K562 (cell line): Measurements from ENCODE around the gene NDUFB10. TPM values are rescaled to one million over a fixed set of nuclear protein-coding genes. Genes with fewer than 3 reads are reported as not detected.

ENCODE experiments used
- HDAC1 ChIP-seq, 2 experiments: fragments of 450-650 bp; IDR thresholded peaks; 2 replicates each; pipeline ENCODE4 v1.6.1; 2016 to 2017; ENCODE audit warnings: inconsistent platforms in 1 of 2, mild to moderate bottlenecking in 1 of 2, moderate library complexity in 1 of 2
- HEY1 ChIP-seq: fragments of 250-450 bp; sonication (Bioruptor Pico); IDR thresholded peaks from 2 replicates; pipeline ENCODE4 v1.5.0; 2020; ENCODE audit warnings: mild to moderate bottlenecking, moderate library complexity, borderline replicate concordance
- HMGN3 ChIP-seq: IDR thresholded peaks from 2 replicates; pipeline ENCODE4 v1.6.1; 2011; ENCODE audit warnings: borderline replicate concordance, low read depth, mild to moderate bottlenecking, mixed read lengths, low read length; ENCODE audit not compliant: insufficient read length; ENCODE audit errors: extremely low read depth
- HNRNPK ChIP-seq: fragments of 200-400 bp; formaldehyde crosslinking; IDR thresholded peaks from one replicate; pipeline ENCODE4 v1.6.1; 2018; ENCODE audit warnings: mild to moderate bottlenecking, low read depth, low read length; ENCODE audit not compliant: poor library complexity, severe bottlenecking
- NR1H2 ChIP-seq: sonication (generic); formaldehyde crosslinking; IDR thresholded peaks from 2 replicates; pipeline ENCODE4 v1.4.0; 2020; ENCODE audit warnings: mild to moderate bottlenecking, missing genetic modification reagents
- SRF ChIP-seq, 2 experiments: fragments of 250-450, 450-650 bp in 1 of 2; sonication (Bioruptor Pico) in 1 of 2; sonication (generic) in 1 of 2; formaldehyde crosslinking; IDR thresholded peaks; 2 replicates each; pipeline versions ENCODE4 v1.5.0 to v1.5.1; 2020 to 2022; ENCODE audit warnings: mild to moderate bottlenecking in 1 of 2, missing genetic modification reagents in 1 of 2
- TAF15 ChIP-seq: fragments of 200-400 bp; formaldehyde crosslinking; IDR thresholded peaks from 2 replicates; pipeline ENCODE4 v1.6.1; 2017; ENCODE audit warnings: mild to moderate bottlenecking, low read depth, low read length, moderate library complexity
- ZNF764 ChIP-seq: fragments of 250-450 bp; sonication (Bioruptor Pico); IDR thresholded peaks from 2 replicates; pipeline ENCODE4 v1.4.0; 2020; ENCODE audit warnings: low read depth, mild to moderate bottlenecking, moderate library complexity
- polyA plus RNA-seq, 8 experiments: library from polyadenylated mRNA; depleted of rRNA in 4 of 8; stranded (reverse) in 5 of 8; unstranded in 3 of 8; fragments of >200 nt; fragmentation: Nextera tagmentation in 2 of 8; fragmentation: Illumina TruSeq in 1 of 8; extraction: Ambion mirVana in 2 of 8; extraction: Trizol in 1 of 8; gene quantifications; 2 replicates each; pipeline versions ENCODE4 v1.2.1 to v1.2.3, GENCODE V29; 2011 to 2014; ENCODE audit warnings: inconsistent platforms in 1 of 8, missing spikeins in 1 of 8
- total RNA-seq, 7 experiments: library from RNA; depleted of rRNA in 6 of 7; stranded (reverse); fragments of >200 nt in 6 of 7; fragmentation: Illumina TruSeq in 2 of 7; extraction: Trizol in 2 of 7; gene quantifications; 2 replicates each; pipeline versions ENCODE4 v1.2.1 to v1.2.3, GENCODE V29; 2011 to 2021; ENCODE audit warnings: low replicate concordance in 1 of 7
- TF ChIP-seq, protein P1 (sequence below): fragments of 450-650 bp; formaldehyde crosslinking; conservative IDR thresholded peaks from 2 replicates; pipeline ENCODE4 v1.4.0; 2022; ENCODE audit warnings: mild to moderate bottlenecking, missing genetic modification characterization

Gene NDUFB10
- total and polyA plus RNA-seq, 9 of the 15 experiments (the other 6 are each of a cell fraction or from before 2014, with no cell fraction given), result 69.3 to 527 (median 161) TPM

- TF ChIP-seq, protein P1, sequence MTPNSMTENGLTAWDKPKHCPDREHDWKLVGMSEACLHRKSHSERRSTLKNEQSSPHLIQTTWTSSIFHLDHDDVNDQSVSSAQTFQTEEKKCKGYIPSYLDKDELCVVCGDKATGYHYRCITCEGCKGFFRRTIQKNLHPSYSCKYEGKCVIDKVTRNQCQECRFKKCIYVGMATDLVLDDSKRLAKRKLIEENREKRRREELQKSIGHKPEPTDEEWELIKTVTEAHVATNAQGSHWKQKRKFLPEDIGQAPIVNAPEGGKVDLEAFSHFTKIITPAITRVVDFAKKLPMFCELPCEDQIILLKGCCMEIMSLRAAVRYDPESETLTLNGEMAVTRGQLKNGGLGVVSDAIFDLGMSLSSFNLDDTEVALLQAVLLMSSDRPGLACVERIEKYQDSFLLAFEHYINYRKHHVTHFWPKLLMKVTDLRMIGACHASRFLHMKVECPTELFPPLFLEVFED, result no peak
- no peak for TF ChIP-seq SRF (CRISPR knock-in tag; IDR thresholded peaks at IDR 0.05)
- no peak for TF ChIP-seq HNRNPK
- no peak for TF ChIP-seq NR1H2 (CRISPR knock-in tag)
- TF ChIP-seq TAF15, result no peak
- peak; percentile 14 for TF ChIP-seq HMGN3
- no peak for TF ChIP-seq ZNF764 (CRISPR knock-in tag)
- no peak for TF ChIP-seq HDAC1 (IDR thresholded peaks at IDR 0.05)
- TF ChIP-seq HEY1 (CRISPR knock-in tag), result no peak
Measured at GRCh38 chr16:1990351-1991134, 31.2 kb downstream of the NDUFB10 start (continued).
